ENCODE results near the gene DUOXA2. TPM values are rescaled to one million over a fixed set of nuclear protein-coding genes. Genes with fewer than 3 reads are reported as not detected.
"Not testable (repeated sequence)": the region's sequence is repeated elsewhere in the genome, so short reads cannot be mapped to it uniquely, and the experiment has no call there.

Gene DUOXA2
- total and polyA plus RNA-seq, 5 donors from 2014 or later, result not detected

GRCh38 chr15:45079628-45080246 lies 34.4 kb upstream of the DUOXA2 start:
- peaks cover 10% of the 10 kb centered on the region for H3K27me3 Mint-ChIP-seq
- DNase-seq; ATAC-seq (ENCODE audit: low read depth in 2 of 2); H3K9me3 ChIP-seq (ENCODE audit: control insufficient read depth in 2 of 2, low read length in 2 of 2); H3K36me3 ChIP-seq (ENCODE audit: control insufficient read depth, insufficient read depth, low read length); H3K27ac Mint-ChIP-seq; H3K4me1 Mint-ChIP-seq; H3K4me3 ChIP-seq (ENCODE audit: low read depth, low read length); H3K36me3 Mint-ChIP-seq; H3K4me1 ChIP-seq (ENCODE audit: control insufficient read depth, insufficient read depth, low read length, poor library complexity, severe bottlenecking); H3K27me3 ChIP-seq (ENCODE audit: control insufficient read depth, insufficient read depth, low read length); H3K9me3 Mint-ChIP-seq; H3K4me3 Mint-ChIP-seq; H3K27ac ChIP-seq (ENCODE audit: insufficient read depth, low read length, poor library complexity, severe bottlenecking): not testable (repeated sequence)

GRCh38 chr15:45080593-45080992 lies 33.5 kb upstream of the DUOXA2 start:
- H3K4me1 ChIP-seq (ENCODE audit: control insufficient read depth, insufficient read depth, low read length, poor library complexity, severe bottlenecking); DNase-seq; H3K27ac Mint-ChIP-seq; H3K9me3 ChIP-seq (ENCODE audit: control insufficient read depth in 2 of 2, low read length in 2 of 2); H3K27me3 ChIP-seq (ENCODE audit: control insufficient read depth, insufficient read depth, low read length); H3K4me3 ChIP-seq (ENCODE audit: low read depth, low read length); ATAC-seq (ENCODE audit: low read depth in 2 of 2); H3K4me1 Mint-ChIP-seq; H3K4me3 Mint-ChIP-seq; H3K9me3 Mint-ChIP-seq; H3K36me3 Mint-ChIP-seq; H3K36me3 ChIP-seq (ENCODE audit: control insufficient read depth, insufficient read depth, low read length); H3K27ac ChIP-seq (ENCODE audit: insufficient read depth, low read length, poor library complexity, severe bottlenecking): not testable (repeated sequence)
- H3K27me3 Mint-ChIP-seq, result peaks cover 18% of the 10 kb centered on the region

- not testable (repeated sequence) for H3K36me3 ChIP-seq (ENCODE audit: control insufficient read depth, insufficient read depth, low read length); H3K4me3 ChIP-seq (ENCODE audit: low read depth, low read length); H3K27me3 ChIP-seq (ENCODE audit: control insufficient read depth, insufficient read depth, low read length); H3K9me3 ChIP-seq (ENCODE audit: control insufficient read depth in 2 of 2, low read length in 2 of 2); DNase-seq; H3K36me3 Mint-ChIP-seq; H3K4me3 Mint-ChIP-seq; H3K9me3 Mint-ChIP-seq; H3K4me1 ChIP-seq (ENCODE audit: control insufficient read depth, insufficient read depth, low read length, poor library complexity, severe bottlenecking); H3K27ac Mint-ChIP-seq; H3K27ac ChIP-seq (ENCODE audit: insufficient read depth, low read length, poor library complexity, severe bottlenecking); H3K4me1 Mint-ChIP-seq; ATAC-seq (ENCODE audit: low read depth in 2 of 2)
- peaks cover 25% of the 10 kb centered on the region for H3K27me3 Mint-ChIP-seq
Measured at GRCh38 chr15:45082412-45082811, 31.7 kb upstream of the DUOXA2 start.

- H3K4me3 ChIP-seq (ENCODE audit: low read depth, low read length), result no peak overlapping the region
- H3K36me3 Mint-ChIP-seq, result no peaks in the 10 kb centered on the region
Measured at GRCh38 chr15:45083223-45083622, 30.9 kb upstream of the DUOXA2 start.

GRCh38 chr15:45084163-45084562 lies 30.0 kb upstream of the DUOXA2 start:
- H3K27me3 ChIP-seq (ENCODE audit: control insufficient read depth, insufficient read depth, low read length), result peaks cover 7% of the 10 kb centered on the region
- Mint-ChIP-seq H3K4me1 (no peaks in the 10 kb centered on the region), H3K27ac (no peak overlapping the region), H3K4me3 (no peak overlapping the region), H3K9me3 (no peaks in the 10 kb centered on the region), H3K36me3 (no peaks in the 10 kb centered on the region), H3K27me3 (peaks cover 35% of the 10 kb centered on the region)
- H3K27ac ChIP-seq (ENCODE audit: insufficient read depth, low read length, poor library complexity, severe bottlenecking), result no peak overlapping the region
- no peaks in the 10 kb centered on the region for H3K4me1 ChIP-seq (ENCODE audit: control insufficient read depth, insufficient read depth, low read length, poor library complexity, severe bottlenecking)
- no peaks in the 10 kb centered on the region for H3K36me3 ChIP-seq (ENCODE audit: control insufficient read depth, insufficient read depth, low read length)
- DNase-seq (no peak), ATAC-seq (ENCODE audit: low read depth in 2 of 2) (no peak)
- no peaks in the 10 kb centered on the region for H3K9me3 ChIP-seq (ENCODE audit: control insufficient read depth in 2 of 2, low read length in 2 of 2)
- no peak overlapping the region for H3K4me3 ChIP-seq (ENCODE audit: low read depth, low read length)

More at GRCh38 chr15:45083223-45083622, 30.9 kb upstream of the DUOXA2 start:
- ATAC-seq (ENCODE audit: low read depth in 2 of 2) (no peak), DNase-seq (no peak)
- no peak overlapping the region for H3K27ac Mint-ChIP-seq
- no peaks in the 10 kb centered on the region for H3K4me1 ChIP-seq (ENCODE audit: control insufficient read depth, insufficient read depth, low read length, poor library complexity, severe bottlenecking)
- no peak overlapping the region for H3K27ac ChIP-seq (ENCODE audit: insufficient read depth, low read length, poor library complexity, severe bottlenecking)
- H3K36me3 ChIP-seq (ENCODE audit: control insufficient read depth, insufficient read depth, low read length), result no peaks in the 10 kb centered on the region
- no peaks in the 10 kb centered on the region for H3K9me3 Mint-ChIP-seq
- no peaks in the 10 kb centered on the region for H3K9me3 ChIP-seq (ENCODE audit: control insufficient read depth in 2 of 2, low read length in 2 of 2)
- H3K4me1 Mint-ChIP-seq, result no peaks in the 10 kb centered on the region
- H3K27me3 Mint-ChIP-seq, result peaks cover 32% of the 10 kb centered on the region
- no peak overlapping the region for H3K4me3 Mint-ChIP-seq
- H3K27me3 ChIP-seq (ENCODE audit: control insufficient read depth, insufficient read depth, low read length), result peaks cover 7% of the 10 kb centered on the region

- Histone ChIP-seq H3K36me3 (ENCODE audit: control insufficient read depth, insufficient read depth, low read length) (no peaks in the 10 kb centered on the region), H3K27me3 (ENCODE audit: control insufficient read depth, insufficient read depth, low read length) (peaks cover 10% of the 10 kb centered on the region), H3K4me1 (ENCODE audit: control insufficient read depth, insufficient read depth, low read length, poor library complexity, severe bottlenecking) (no peaks in the 10 kb centered on the region), H3K4me3 (ENCODE audit: low read depth, low read length) (no peak overlapping the region), H3K27ac (ENCODE audit: insufficient read depth, low read length, poor library complexity, severe bottlenecking) (no peak overlapping the region), H3K9me3 (ENCODE audit: control insufficient read depth in 2 of 2, low read length in 2 of 2) (no peaks in the 10 kb centered on the region)
- peaks cover 0 to 4% (median 0%) of the 10 kb centered on the region in 7 donors for H3K9me3 Mint-ChIP-seq
- H3K27me3 Mint-ChIP-seq, result peaks cover 46% of the 10 kb centered on the region
- no peak overlapping the region for H3K27ac Mint-ChIP-seq
- DNase-seq (no peak), ATAC-seq (ENCODE audit: low read depth in 2 of 2) (no peak)
- H3K4me1 Mint-ChIP-seq, result no peaks in the 10 kb centered on the region
- no peak overlapping the region for H3K4me3 Mint-ChIP-seq
- no peaks in the 10 kb centered on the region for H3K36me3 Mint-ChIP-seq
Measured at GRCh38 chr15:45087513-45087912, 26.6 kb upstream of the DUOXA2 start.

GRCh38 chr15:45088801-45089711 lies 25.1 kb upstream of the DUOXA2 start:
- Mint-ChIP-seq H3K4me3 (no peak overlapping the region), H3K9me3 (peaks cover 0 to 4% (median 0%) of the 10 kb centered on the region in 7 donors), H3K27ac (no peak overlapping the region), H3K27me3 (peaks cover 46% of the 10 kb centered on the region), H3K4me1 (no peaks in the 10 kb centered on the region), H3K36me3 (no peaks in the 10 kb centered on the region)
- Histone ChIP-seq H3K27me3 (ENCODE audit: control insufficient read depth, insufficient read depth, low read length) (peaks cover 10% of the 10 kb centered on the region), H3K27ac (ENCODE audit: insufficient read depth, low read length, poor library complexity, severe bottlenecking) (no peak overlapping the region), H3K4me3 (ENCODE audit: low read depth, low read length) (no peak overlapping the region), H3K36me3 (ENCODE audit: control insufficient read depth, insufficient read depth, low read length) (no peaks in the 10 kb centered on the region), H3K9me3 (ENCODE audit: control insufficient read depth in 2 of 2, low read length in 2 of 2) (no peaks in the 10 kb centered on the region), H3K4me1 (ENCODE audit: control insufficient read depth, insufficient read depth, low read length, poor library complexity, severe bottlenecking) (no peaks in the 10 kb centered on the region)
- ATAC-seq (ENCODE audit: low read depth in 2 of 2) (no peak), DNase-seq (no peak)

Data from CD4-positive, CD25-positive, alpha-beta regulatory T cell (primary cell).